Glutamatergic neuron (in vitro differentiated cells): ENCODE data around the gene IGLL5. TPM values are rescaled to one million over a fixed set of nuclear protein-coding genes. Genes with fewer than 3 reads are reported as not detected.

ENCODE experiments used
- DNase-seq: peaks from one replicate; pipeline ENCODE4 v3.0.0; 2022
- H3K27ac Mint-ChIP-seq: one replicate; pipeline ENCODE4 v1.8.0; 2020; ENCODE audit warnings: mild to moderate bottlenecking, mixed read lengths, inconsistent platforms; ENCODE audit not compliant: unreplicated experiment
- H3K27me3 Mint-ChIP-seq: one replicate; pipeline ENCODE4 v1.8.0; 2020; ENCODE audit warnings: mild to moderate bottlenecking, moderate library complexity, mixed read lengths, inconsistent platforms; ENCODE audit not compliant: unreplicated experiment
- H3K36me3 Mint-ChIP-seq: one replicate; pipeline ENCODE4 v1.8.0; 2020; ENCODE audit warnings: mild to moderate bottlenecking, mixed read lengths, inconsistent platforms; ENCODE audit not compliant: unreplicated experiment
- H3K4me1 Mint-ChIP-seq: one replicate; pipeline ENCODE4 v1.8.0; 2020; ENCODE audit warnings: mild to moderate bottlenecking, low read depth, mixed read lengths, inconsistent platforms; ENCODE audit not compliant: unreplicated experiment
- H3K4me3 Mint-ChIP-seq: one replicate; pipeline ENCODE4 v1.8.0; 2020; ENCODE audit warnings: mild to moderate bottlenecking, mixed read lengths, inconsistent platforms; ENCODE audit not compliant: unreplicated experiment
- H3K9me3 Mint-ChIP-seq: one replicate; pipeline ENCODE4 v1.8.0; 2020; ENCODE audit warnings: mild to moderate bottlenecking, moderate library complexity, mixed read lengths, inconsistent platforms; ENCODE audit not compliant: unreplicated experiment
- CTCF ChIP-seq: fragments of 200-600 bp; sonication (generic); IDR thresholded peaks from one replicate; pipeline ENCODE4 v1.5.0; 2021; ENCODE audit not compliant: partially characterized antibody, unreplicated experiment
- long read RNA-seq: library from polyadenylated mRNA; unstranded; transcript quantifications from one replicate; pipeline ENCODE4 v2.0.0, GENCODE V29; 2020; ENCODE audit not compliant: unreplicated experiment
- total RNA-seq: library from RNA; stranded (reverse); fragmentation: NEBNext Ultra II Directional; extraction: Animal tissue kit (Norgen Biotek cat#: 25700); gene quantifications from one replicate; pipeline ENCODE4 v1.2.1, GENCODE V29; 2021; ENCODE audit not compliant: unreplicated experiment

Gene IGLL5
- total RNA-seq = not detected
- long read RNA-seq = 0 reads

- TF ChIP-seq CTCF = no peak
- peaks cover 4% of the 10 kb centered on the region for H3K27me3 Mint-ChIP-seq
- H3K4me3 Mint-ChIP-seq = no peak within 1 kb of the TSS
- H3K36me3 Mint-ChIP-seq = no peaks in the 10 kb centered on the region
- no peaks in the 10 kb centered on the region for H3K9me3 Mint-ChIP-seq
- no peak within 1 kb of the TSS for H3K27ac Mint-ChIP-seq
- H3K4me1 Mint-ChIP-seq = no peaks in the 10 kb centered on the region
- DNase-seq = no peak
Observed at GRCh38 chr22:22887621-22888503, at the start of gene IGLL5. Gene IGLL5 (plus strand): TSS chr22:22887816. CDS start chr22:22888054, 238 bp downstream.

GRCh38 chr22:22838148-22838786 lies 49.3 kb upstream of the IGLL5 start:
- no peak for TF ChIP-seq CTCF
- DNase-seq = no peak
- no peak overlapping the region for H3K27ac Mint-ChIP-seq
- H3K4me1 Mint-ChIP-seq = no peaks in the 10 kb centered on the region
- no peaks in the 10 kb centered on the region for H3K36me3 Mint-ChIP-seq
- H3K9me3 Mint-ChIP-seq = peaks cover 2% of the 10 kb centered on the region
- peaks cover 1% of the 10 kb centered on the region for H3K27me3 Mint-ChIP-seq
- no peak overlapping the region for H3K4me3 Mint-ChIP-seq

GRCh38 chr22:22839570-22840314 lies 47.9 kb upstream of the IGLL5 start:
- TF ChIP-seq CTCF = no peak
- Mint-ChIP-seq H3K9me3 (peaks cover 2% of the 10 kb centered on the region), H3K4me1 (no peaks in the 10 kb centered on the region), H3K27ac (no peak overlapping the region), H3K27me3 (peaks cover 2% of the 10 kb centered on the region), H3K36me3 (no peaks in the 10 kb centered on the region), H3K4me3 (no peak overlapping the region)
- DNase-seq = no peak

GRCh38 chr22:22840780-22841179 lies 46.8 kb upstream of the IGLL5 start:
- Mint-ChIP-seq H3K9me3 (peaks cover 2% of the 10 kb centered on the region), H3K36me3 (no peaks in the 10 kb centered on the region), H3K4me1 (no peaks in the 10 kb centered on the region), H3K27me3 (peaks cover 2% of the 10 kb centered on the region), H3K27ac (no peak overlapping the region), H3K4me3 (no peak overlapping the region)
- TF ChIP-seq CTCF = no peak
- DNase-seq = no peak
